ENCODE measurements around the gene SELENOI.

- TF ChIP-seq CTCF (IDR thresholded peaks at IDR 0.05) (no peak), POLR2A (IDR thresholded peaks at IDR 0.05) (no peak)
Observed at GRCh38 chr2:26364669-26365068, 18.7 kb downstream of the SELENOI start.
